ENCODE data around the gene PROB1. TPM values are rescaled to one million over a fixed set of nuclear protein-coding genes. Genes with fewer than 3 reads are reported as not detected.

Gene PROB1
- total and polyA plus RNA-seq, 2 of the 13 experiments (the other 11 are each of a cell fraction or from before 2014, with no cell fraction given) = 0.69 to 1.1 TPM

GRCh38 chr5:139343476-139343875 lies 51.4 kb downstream of the PROB1 start (continued):
- TF ChIP-seq AHDC1 (CRISPR knock-in tag; IDR thresholded peaks at IDR 0.05; ENCODE audit: borderline replicate concordance) = no peak
- TF ChIP-seq ZNF501 (CRISPR knock-in tag; IDR thresholded peaks at IDR 0.05) = no peak
- TF ChIP-seq HOXA7 (CRISPR knock-in tag; IDR thresholded peaks at IDR 0.05) = no peak
- TF ChIP-seq ZFP37 (CRISPR knock-in tag; IDR thresholded peaks at IDR 0.05; ENCODE audit: borderline replicate concordance) = no peak
- TF ChIP-seq FUBP1 (CRISPR knock-in tag; IDR thresholded peaks at IDR 0.05; ENCODE audit: borderline replicate concordance) = no peak
- no peak for TF ChIP-seq ZNF251 (CRISPR knock-in tag; IDR thresholded peaks at IDR 0.05)
